PC-3 (cell line): ENCODE data around the gene THSD8. TPM values are rescaled to one million over a fixed set of nuclear protein-coding genes. Genes with fewer than 3 reads are reported as not detected.

ENCODE experiments used
- ATAC-seq: fragments of 200-7000 bp; cut with Tn5 transposase; 2 replicates; pipeline ENCODE4 v1.9.1; 2020; ENCODE audit warnings: mild to moderate bottlenecking, moderate library complexity
- BruUV-seq: library from RNA; stranded (reverse); fragments of 400-500 nt; replicated peaks from 2 replicates; lab custom pipeline; 2021; lab: Mats Ljungman, UMichigan
- CTCF ChIA-PET: fragments of 300-600 bp; sonication (Branson Sonifier 250); formaldehyde crosslinking; loops from one replicate; lab custom pipeline; 2022; ENCODE audit warnings: antibody characterized with exemption; lab: Charles Lee
- POLR2A ChIA-PET: fragments of 300-600 bp; sonication (Branson Sonifier 250); formaldehyde crosslinking; loops from one replicate; lab custom pipeline; 2022; ENCODE audit warnings: antibody characterized with exemption; ENCODE audit not compliant: unreplicated experiment; lab: Charles Lee
- DNase-seq: peaks from one replicate; pipeline ENCODE4 v3.0.0-alpha.2; 2015
- H2AFZ ChIP-seq: fragments of 300-600 bp; sonication (generic); 2 replicates; pipeline ENCODE4 v1.6.0; 2016; ENCODE audit warnings: antibody characterized with exemption, low read length
- H3F3A ChIP-seq: fragments of 300-600 bp; sonication (generic); one replicate; pipeline ENCODE4 v1.6.0; 2017; ENCODE audit warnings: antibody characterized with exemption, low read length, control low read depth, mild to moderate bottlenecking; ENCODE audit not compliant: unreplicated experiment
- H3K27ac ChIP-seq: fragments of 300-600 bp; sonication (generic); 2 replicates; pipeline ENCODE4 v1.5.1; 2016; ENCODE audit warnings: mild to moderate bottlenecking, low read length
- H3K27me3 ChIP-seq: fragments of 300-600 bp; sonication (generic); 2 replicates; pipeline ENCODE4 v1.6.1; 2016; ENCODE audit warnings: low read length, mixed read lengths
- H3K36me3 ChIP-seq: fragments of 300-600 bp; sonication (generic); 2 replicates; pipeline ENCODE4 v1.6.1; 2016; ENCODE audit warnings: low read depth, mixed run types, low read length, mixed read lengths
- H3K4me1 ChIP-seq: fragments of 300-600 bp; sonication (generic); 2 replicates; pipeline ENCODE4 v1.5.1; 2016; ENCODE audit warnings: low read length; ENCODE audit not compliant: insufficient read depth
- H3K4me2 ChIP-seq: fragments of 300-600 bp; sonication (generic); 2 replicates; pipeline ENCODE4 v1.6.0; 2016; ENCODE audit warnings: low read length
- H3K4me3 ChIP-seq: fragments of 300-600 bp; sonication (generic); 2 replicates; pipeline ENCODE4 v1.5.1; 2016; ENCODE audit warnings: mild to moderate bottlenecking, low read length, mixed read lengths
- H3K79me2 ChIP-seq: fragments of 300-600 bp; sonication (generic); 2 replicates; pipeline ENCODE4 v1.6.1; 2017; ENCODE audit warnings: low read length, mixed read lengths
- H3K9ac ChIP-seq: fragments of 300-600 bp; sonication (generic); 2 replicates; pipeline ENCODE4 v1.6.0; 2016; ENCODE audit warnings: mild to moderate bottlenecking, low read length
- H3K9me2 ChIP-seq: fragments of 300-600 bp; sonication (generic); replicated peaks from 2 replicates; pipeline ENCODE4 v1.6.1; 2016; ENCODE audit warnings: mixed run types, low read length, mixed read lengths
- H3K9me3 ChIP-seq: fragments of 300-600 bp; sonication (generic); 2 replicates; pipeline ENCODE4 v1.6.1; 2016; ENCODE audit warnings: low read length, mixed read lengths
- H4K20me1 ChIP-seq: fragments of 300-600 bp; sonication (generic); 2 replicates; pipeline ENCODE4 v1.6.1; 2016; ENCODE audit warnings: low read length, mixed read lengths
- EZH2 ChIP-seq: fragments of 300-600 bp; sonication (generic); IDR thresholded peaks from one replicate; pipeline ENCODE4 v1.6.1; 2017; ENCODE audit warnings: antibody characterized with exemption, mild to moderate bottlenecking, low read length; ENCODE audit not compliant: unreplicated experiment
- EZH2phosphoT487 ChIP-seq: fragments of 300-600 bp; sonication (generic); IDR thresholded peaks from 2 replicates; pipeline ENCODE4 v1.6.1; 2018; ENCODE audit warnings: mild to moderate bottlenecking, antibody characterized with exemption, low read length, borderline replicate concordance
- intact Hi-C: fragments of 100-400 bp; cut with micrococcal nuclease; formaldehyde crosslinking; loops from 2 replicates; pipeline ENCODE4 v1.9.0; 2023
- total RNA-seq: library from RNA; depleted of rRNA; stranded (reverse); fragments of >200 nt; gene quantifications from 2 replicates; pipeline ENCODE4 v1.2.3, GENCODE V29; 2014
- TF ChIP-seq, protein P1 (sequence below): fragments of 300-600 bp; sonication (generic); conservative IDR thresholded peaks from 2 replicates; pipeline ENCODE4 v1.5.1; 2017; ENCODE audit warnings: antibody characterized with exemption, low read depth, mild to moderate bottlenecking, low read length

Gene THSD8
- total RNA-seq, 1 experiment from 2014 or later, result not detected

GRCh38 chr19:12793290-12794195 is 8.3 kb upstream of the THSD8 start:
- no TSS peak for BruUV-seq
- intact Hi-C loops, result no loop called here
- Histone ChIP-seq H3K9ac (peak overlapping the region; percentile 89), H3F3A (peaks cover 12% of the 10 kb centered on the region), H2AFZ (peak overlapping the region; percentile 64), H3K4me1 (peaks cover 36% of the 10 kb centered on the region), H3K9me2 (no peaks in the 10 kb centered on the region), H3K9me3 (no peaks in the 10 kb centered on the region), H4K20me1 (peaks cover 16% of the 10 kb centered on the region), H3K27ac (peak overlapping the region; percentile 95), H3K4me3 (peak overlapping the region; percentile 90), H3K27me3 (no peaks in the 10 kb centered on the region), H3K36me3 (no peaks in the 10 kb centered on the region; the same call in 1 of the 2 replicates), H3K4me2 (peak overlapping the region; percentile 92), H3K79me2 (peaks cover 21% of the 10 kb centered on the region)
- TF ChIP-seq EZH2 (no peak), EZH2phosphoT487 (peak; percentile 97)
- TF ChIP-seq, protein P1, sequence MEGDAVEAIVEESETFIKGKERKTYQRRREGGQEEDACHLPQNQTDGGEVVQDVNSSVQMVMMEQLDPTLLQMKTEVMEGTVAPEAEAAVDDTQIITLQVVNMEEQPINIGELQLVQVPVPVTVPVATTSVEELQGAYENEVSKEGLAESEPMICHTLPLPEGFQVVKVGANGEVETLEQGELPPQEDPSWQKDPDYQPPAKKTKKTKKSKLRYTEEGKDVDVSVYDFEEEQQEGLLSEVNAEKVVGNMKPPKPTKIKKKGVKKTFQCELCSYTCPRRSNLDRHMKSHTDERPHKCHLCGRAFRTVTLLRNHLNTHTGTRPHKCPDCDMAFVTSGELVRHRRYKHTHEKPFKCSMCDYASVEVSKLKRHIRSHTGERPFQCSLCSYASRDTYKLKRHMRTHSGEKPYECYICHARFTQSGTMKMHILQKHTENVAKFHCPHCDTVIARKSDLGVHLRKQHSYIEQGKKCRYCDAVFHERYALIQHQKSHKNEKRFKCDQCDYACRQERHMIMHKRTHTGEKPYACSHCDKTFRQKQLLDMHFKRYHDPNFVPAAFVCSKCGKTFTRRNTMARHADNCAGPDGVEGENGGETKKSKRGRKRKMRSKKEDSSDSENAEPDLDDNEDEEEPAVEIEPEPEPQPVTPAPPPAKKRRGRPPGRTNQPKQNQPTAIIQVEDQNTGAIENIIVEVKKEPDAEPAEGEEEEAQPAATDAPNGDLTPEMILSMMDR, result peak; percentile 33; the same call in 1 of the 2 replicates
- DNase-seq, result peak; percentile 99
- peak; percentile 35 for ATAC-seq
- CTCF ChIA-PET, result interaction anchor here (0.5 to 1.1 kb wide), 3 partner anchors 16 to 60 kb away, joined by 4 to 8 read pairs (median 5); no protein-coding TSS in a partner anchor
- POLR2A ChIA-PET, result interaction anchor here (0.6 to 1.0 kb wide), 7 partner anchors 28 to 1562 kb away, joined by 3 to 6 read pairs (median 5); partner anchors contain the start of genes PRKCSH, ZNF20, ZNF490 and ZNF791

GRCh38 chr19:12794196-12794941 is 7.5 kb upstream of the THSD8 start:
- Histone ChIP-seq H4K20me1 (peaks cover 16% of the 10 kb centered on the region), H3K9me2 (no peaks in the 10 kb centered on the region), H2AFZ (peak overlapping the region; percentile 64), H3F3A (peaks cover 12% of the 10 kb centered on the region), H3K9ac (peak overlapping the region; percentile 89), H3K4me3 (peak overlapping the region; percentile 90), H3K36me3 (peaks cover 2% of the 10 kb centered on the region; the same call in 1 of the 2 replicates), H3K79me2 (peaks cover 21% of the 10 kb centered on the region), H3K27ac (peak overlapping the region; percentile 95), H3K4me2 (peak overlapping the region; percentile 92), H3K4me1 (peaks cover 28% of the 10 kb centered on the region), H3K9me3 (no peaks in the 10 kb centered on the region), H3K27me3 (no peaks in the 10 kb centered on the region)
- no TSS peak for BruUV-seq
- peak; percentile 41; the same call in 1 of the 2 replicates for TF ChIP-seq EZH2phosphoT487
- TF ChIP-seq EZH2, result no peak
- CTCF ChIA-PET, result interaction anchor here (0.6 kb wide), 1 partner anchor 61 kb away, joined by 4 read pairs; no protein-coding TSS in a partner anchor
- POLR2A ChIA-PET, result interaction anchor here (0.6 kb wide), 2 partner anchors 82 to 654 kb away, joined by 3 to 5 read pairs; partner anchors contain the start of gene ZNF20
- peak; percentile 9 for DNase-seq
- ATAC-seq, result no peak
- intact Hi-C loops, result no loop called here

DNA sequence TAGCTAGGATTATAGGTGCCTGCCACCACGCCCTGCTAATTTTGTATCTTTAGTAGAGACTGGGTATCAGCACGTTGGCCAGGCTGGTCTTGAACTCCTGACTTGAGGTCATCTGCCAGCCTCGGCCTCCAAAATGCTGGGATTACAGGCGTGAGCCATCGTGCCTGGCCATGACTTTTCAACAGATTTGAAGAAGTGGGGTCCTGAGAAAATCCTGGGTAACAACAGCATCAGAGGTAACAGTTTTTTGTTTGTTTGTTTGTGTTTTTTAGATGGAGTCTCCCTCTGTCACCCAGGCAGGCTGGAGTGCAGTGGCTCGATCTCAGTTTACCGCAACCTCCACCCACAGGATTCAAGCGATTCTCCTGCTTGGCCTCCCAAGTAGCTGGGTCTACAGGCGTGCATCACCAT is 6.9 kb upstream of the THSD8 start:
- no peaks in the 10 kb centered on the region for H3K9me3 ChIP-seq
- H4K20me1 ChIP-seq, result peaks cover 16% of the 10 kb centered on the region
- no peak for TF ChIP-seq EZH2phosphoT487
- TF ChIP-seq EZH2, result no peak
- TF ChIP-seq, protein P1, result no peak
- H3K9me2 ChIP-seq, result no peaks in the 10 kb centered on the region
- no peaks in the 10 kb centered on the region for H3K27me3 ChIP-seq
- ChIA-PET CTCF (no interaction called here), POLR2A (interaction anchor here (0.6 kb wide), 1 partner anchor 82 kb away, joined by 5 read pairs; no protein-coding TSS in a partner anchor)
- H3K79me2 ChIP-seq, result peaks cover 27% of the 10 kb centered on the region
- ATAC-seq, result no peak
- H3K4me3 ChIP-seq, result no peak overlapping the region
- no peak overlapping the region for H2AFZ ChIP-seq
- no peak for DNase-seq
- intact Hi-C loops, result no loop called here
- no TSS peak for BruUV-seq
- H3F3A ChIP-seq, result peaks cover 12% of the 10 kb centered on the region
- peaks cover 8% of the 10 kb centered on the region for H3K36me3 ChIP-seq
- H3K4me1 ChIP-seq, result peaks cover 26% of the 10 kb centered on the region
- no peak overlapping the region for H3K4me2 ChIP-seq
- H3K27ac ChIP-seq, result no peak overlapping the region
- no peak overlapping the region for H3K9ac ChIP-seq
